KMS-11 (cell line): ENCODE results near the gene LRRC73.

Source experiments
- H2AFZ ChIP-seq: fragments of 200-600 bp; sonication (generic); 2 replicates; pipeline ENCODE4 v1.6.1; 2016; ENCODE audit warnings: antibody characterized with exemption, mixed run types, low read depth
- H3K27ac ChIP-seq: fragments of 200-600 bp; sonication (generic); 2 replicates; pipeline ENCODE4 v1.6.1; 2016; ENCODE audit warnings: mild to moderate bottlenecking, mixed run types
- H3K27me3 ChIP-seq: fragments of 200-600 bp; sonication (generic); 2 replicates; pipeline ENCODE4 v1.6.1; 2017; ENCODE audit warnings: mild to moderate bottlenecking, low read depth, mixed run types, moderate library complexity; ENCODE audit not compliant: insufficient read depth
- H3K36me3 ChIP-seq: fragments of 200-600 bp; sonication (generic); 2 replicates; pipeline ENCODE4 v1.6.1; 2017; ENCODE audit warnings: mild to moderate bottlenecking, mixed run types; ENCODE audit not compliant: insufficient read depth
- H3K4me1 ChIP-seq: fragments of 200-600 bp; sonication (generic); 2 replicates; pipeline ENCODE4 v1.6.1; 2016; ENCODE audit warnings: mild to moderate bottlenecking, low read depth, mixed run types; ENCODE audit not compliant: poor library complexity, severe bottlenecking
- H3K4me2 ChIP-seq: fragments of 200-600 bp; sonication (generic); 2 replicates; pipeline ENCODE4 v1.7.0; 2016; ENCODE audit warnings: mild to moderate bottlenecking, mixed run types
- H3K4me3 ChIP-seq: fragments of 200-600 bp; sonication (generic); IDR thresholded peaks from 2 replicates; pipeline ENCODE4 v1.6.1; 2017; ENCODE audit warnings: low read depth, low read length, mixed read lengths; ENCODE audit not compliant: insufficient read depth
- H3K79me2 ChIP-seq: fragments of 200-600 bp; sonication (generic); 2 replicates; pipeline ENCODE4 v1.6.1; 2016; ENCODE audit warnings: low read depth, mixed run types; ENCODE audit not compliant: insufficient read depth
- H3K9ac ChIP-seq: fragments of 200-600 bp; sonication (generic); 2 replicates; pipeline ENCODE4 v1.6.1; 2016; ENCODE audit warnings: mild to moderate bottlenecking, mixed run types
- H4K20me1 ChIP-seq: fragments of 200-600 bp; sonication (generic); 2 replicates; pipeline ENCODE4 v1.6.1; 2016; ENCODE audit warnings: mild to moderate bottlenecking, mixed run types; ENCODE audit not compliant: insufficient read depth
- TF ChIP-seq, protein P1 (sequence below): fragments of 200-600 bp; sonication (generic); conservative IDR thresholded peaks from 2 replicates; pipeline ENCODE4 v1.6.1; 2017; ENCODE audit warnings: low read depth, mild to moderate bottlenecking, antibody characterized with exemption, low read length, moderate library complexity, mixed read lengths

LRRC73 gene

GRCh38 chr6:43504756-43505593 is 5.2 kb downstream of the LRRC73 start:
- no peaks in the 10 kb centered on the region for H3K36me3 ChIP-seq
- no peaks in the 10 kb centered on the region for H4K20me1 ChIP-seq
- peaks cover 10% of the 10 kb centered on the region; the same call in 1 of the 2 replicates for H3K27me3 ChIP-seq

GRCh38 chr6:43503443-43503842 is 6.7 kb downstream of the LRRC73 start:
- no peak overlapping the region for H3K27ac ChIP-seq
- TF ChIP-seq, protein P1, sequence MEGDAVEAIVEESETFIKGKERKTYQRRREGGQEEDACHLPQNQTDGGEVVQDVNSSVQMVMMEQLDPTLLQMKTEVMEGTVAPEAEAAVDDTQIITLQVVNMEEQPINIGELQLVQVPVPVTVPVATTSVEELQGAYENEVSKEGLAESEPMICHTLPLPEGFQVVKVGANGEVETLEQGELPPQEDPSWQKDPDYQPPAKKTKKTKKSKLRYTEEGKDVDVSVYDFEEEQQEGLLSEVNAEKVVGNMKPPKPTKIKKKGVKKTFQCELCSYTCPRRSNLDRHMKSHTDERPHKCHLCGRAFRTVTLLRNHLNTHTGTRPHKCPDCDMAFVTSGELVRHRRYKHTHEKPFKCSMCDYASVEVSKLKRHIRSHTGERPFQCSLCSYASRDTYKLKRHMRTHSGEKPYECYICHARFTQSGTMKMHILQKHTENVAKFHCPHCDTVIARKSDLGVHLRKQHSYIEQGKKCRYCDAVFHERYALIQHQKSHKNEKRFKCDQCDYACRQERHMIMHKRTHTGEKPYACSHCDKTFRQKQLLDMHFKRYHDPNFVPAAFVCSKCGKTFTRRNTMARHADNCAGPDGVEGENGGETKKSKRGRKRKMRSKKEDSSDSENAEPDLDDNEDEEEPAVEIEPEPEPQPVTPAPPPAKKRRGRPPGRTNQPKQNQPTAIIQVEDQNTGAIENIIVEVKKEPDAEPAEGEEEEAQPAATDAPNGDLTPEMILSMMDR, result no peak
- no peak overlapping the region for H3K9ac ChIP-seq
- H3K27me3 ChIP-seq, result 0 out of 2 replicates have a peak, but pooled peaks cover 3% of the 10 kb centered on the region
- no peak overlapping the region for H3K4me3 ChIP-seq
- no peaks in the 10 kb centered on the region for H3K79me2 ChIP-seq
- H3K4me2 ChIP-seq, result no peak overlapping the region
- H2AFZ ChIP-seq, result no peak overlapping the region
- no peaks in the 10 kb centered on the region for H3K36me3 ChIP-seq
- H4K20me1 ChIP-seq, result no peaks in the 10 kb centered on the region
- H3K4me1 ChIP-seq, result peaks cover 6% of the 10 kb centered on the region

More at GRCh38 chr6:43504756-43505593, 5.2 kb downstream of the LRRC73 start:
- Histone ChIP-seq H3K4me3 (no peak overlapping the region), H3K9ac (no peak overlapping the region), H2AFZ (no peak overlapping the region), H3K4me1 (peaks cover 6% of the 10 kb centered on the region), H3K4me2 (no peak overlapping the region), H3K79me2 (no peaks in the 10 kb centered on the region), H3K27ac (no peak overlapping the region)
- TF ChIP-seq, protein P1, result no peak

GRCh38 chr6:43502666-43503065 is 7.5 kb downstream of the LRRC73 start:
- Histone ChIP-seq H4K20me1 (no peaks in the 10 kb centered on the region), H3K4me1 (peaks cover 6% of the 10 kb centered on the region), H3K4me3 (no peak overlapping the region), H3K4me2 (no peak overlapping the region), H3K36me3 (no peaks in the 10 kb centered on the region), H2AFZ (no peak overlapping the region), H3K27ac (no peak overlapping the region), H3K79me2 (no peaks in the 10 kb centered on the region), H3K27me3 (no peaks in the 10 kb centered on the region), H3K9ac (no peak overlapping the region)
- TF ChIP-seq, protein P1, result no peak

- H4K20me1 ChIP-seq, result no peaks in the 10 kb centered on the region
- no peak overlapping the region for H3K27ac ChIP-seq
- H3K36me3 ChIP-seq, result no peaks in the 10 kb centered on the region
- TF ChIP-seq, protein P1, result no peak
- no peaks in the 10 kb centered on the region for H3K79me2 ChIP-seq
- H3K27me3 ChIP-seq, result no peaks in the 10 kb centered on the region
- H3K4me2 ChIP-seq, result no peak overlapping the region
- no peak overlapping the region for H3K4me3 ChIP-seq
- H2AFZ ChIP-seq, result no peak overlapping the region
- no peaks in the 10 kb centered on the region for H3K4me1 ChIP-seq
- H3K9ac ChIP-seq, result no peak overlapping the region
Observed at GRCh38 chr6:43500921-43501320, 9.2 kb downstream of the LRRC73 start.
